Stimulated activated CD8-positive, alpha-beta memory T cell treated with anti-CD3 and anti-CD28 coated beads, Interleukin-12 subunit alpha, Interleukin-12 subunit beta, amount 100 ng/mL, for 1 hour (primary cell): ENCODE measurements around the gene SERPINB10.
"Not testable (repeated sequence)": the region's sequence is repeated elsewhere in the genome, so short reads cannot be mapped to it uniquely, and the experiment has no call there.

ENCODE experiments used
- DNase-seq: peaks from one replicate; pipeline ENCODE4 v3.0.0-alpha.2; 2020; ENCODE audit warnings: low read depth

Gene SERPINB10

DNA sequence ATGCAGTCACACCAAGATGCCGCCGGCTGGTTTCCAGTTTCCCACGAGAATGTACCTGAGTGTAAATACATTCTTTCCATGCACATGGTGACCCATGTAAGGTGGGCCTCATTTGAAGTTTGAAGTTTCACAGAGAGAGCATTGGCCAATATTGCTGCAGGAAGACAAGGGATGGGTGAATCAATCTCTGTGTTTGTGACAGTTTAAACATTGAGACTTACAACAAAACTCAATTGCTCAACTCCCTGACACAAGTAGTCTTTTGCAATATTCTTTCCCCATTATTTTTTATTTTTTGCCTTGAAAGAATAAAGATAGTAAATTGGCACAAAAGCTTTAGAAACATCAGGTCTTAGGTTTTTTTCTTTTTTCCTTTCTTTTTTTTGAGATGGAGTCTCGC lies 15.2 kb upstream of the SERPINB10 start:
- DNase-seq = no peak

DNA sequence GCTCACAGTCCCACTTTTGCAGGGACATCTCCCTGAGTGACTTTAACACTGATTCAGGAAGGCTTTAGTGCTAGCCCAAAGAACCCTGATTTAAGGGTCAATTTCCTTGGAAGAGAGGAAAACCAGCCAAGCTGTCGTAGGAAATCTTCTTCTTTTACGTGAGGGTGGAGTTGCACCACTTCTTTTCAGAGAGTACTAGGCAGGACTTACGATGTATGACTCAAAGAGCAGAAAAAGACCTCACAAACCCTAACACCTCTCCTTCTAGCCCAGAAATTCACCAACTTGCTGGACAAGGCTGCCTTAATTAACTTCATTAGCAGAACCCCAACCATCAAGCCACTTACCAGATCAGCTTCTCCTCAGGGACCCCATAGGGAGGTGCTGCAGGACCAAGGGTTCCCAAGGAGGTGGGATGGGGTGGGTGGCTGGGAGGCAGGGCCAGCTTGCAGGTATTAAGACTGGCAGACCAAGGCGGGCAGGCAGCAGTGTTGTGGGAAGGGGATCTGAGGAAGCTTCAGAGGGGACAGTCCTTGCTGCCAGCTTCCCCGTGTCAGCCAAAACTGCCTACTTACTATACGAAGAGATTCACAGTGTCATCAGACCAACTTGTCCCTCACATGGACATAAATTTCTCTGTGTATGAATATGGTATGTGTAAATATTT lies 13.5 kb upstream of the SERPINB10 start:
- no peak for DNase-seq

DNA sequence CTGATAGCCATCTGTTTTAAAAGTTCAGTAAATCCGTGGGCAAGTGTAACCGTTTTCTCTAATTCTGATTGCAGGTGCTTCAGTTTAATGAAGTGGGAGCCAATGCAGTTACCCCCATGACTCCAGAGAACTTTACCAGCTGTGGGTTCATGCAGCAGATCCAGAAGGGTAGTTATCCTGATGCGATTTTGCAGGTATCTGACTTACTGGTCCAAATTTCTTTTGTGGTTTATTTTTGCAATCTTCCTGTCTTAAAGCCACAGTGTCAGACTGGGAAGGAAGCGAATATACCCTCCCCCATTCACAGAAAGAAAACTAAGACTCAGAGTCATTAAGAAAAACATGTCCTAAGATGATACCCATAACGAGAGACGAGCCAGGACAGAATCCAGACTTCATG lies 12.6 kb upstream of the SERPINB10 start:
- no peak for DNase-seq

DNA sequence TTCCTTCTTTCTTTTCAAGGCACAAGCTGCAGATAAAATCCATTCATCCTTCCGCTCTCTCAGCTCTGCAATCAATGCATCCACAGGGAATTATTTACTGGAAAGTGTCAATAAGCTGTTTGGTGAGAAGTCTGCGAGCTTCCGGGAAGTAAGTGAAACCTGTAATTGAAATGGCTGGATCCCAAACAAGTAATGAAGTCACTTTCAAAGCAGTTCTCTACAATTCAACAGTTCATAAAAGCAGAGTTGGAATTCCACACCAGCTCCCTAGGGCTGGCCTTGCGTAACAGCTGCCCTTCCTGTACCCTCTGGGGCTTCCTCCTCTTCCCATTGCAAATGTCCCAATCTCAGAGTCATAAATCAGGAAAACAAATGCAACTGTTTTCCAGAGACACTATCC lies 10.7 kb upstream of the SERPINB10 start:
- DNase-seq = no peak

DNA sequence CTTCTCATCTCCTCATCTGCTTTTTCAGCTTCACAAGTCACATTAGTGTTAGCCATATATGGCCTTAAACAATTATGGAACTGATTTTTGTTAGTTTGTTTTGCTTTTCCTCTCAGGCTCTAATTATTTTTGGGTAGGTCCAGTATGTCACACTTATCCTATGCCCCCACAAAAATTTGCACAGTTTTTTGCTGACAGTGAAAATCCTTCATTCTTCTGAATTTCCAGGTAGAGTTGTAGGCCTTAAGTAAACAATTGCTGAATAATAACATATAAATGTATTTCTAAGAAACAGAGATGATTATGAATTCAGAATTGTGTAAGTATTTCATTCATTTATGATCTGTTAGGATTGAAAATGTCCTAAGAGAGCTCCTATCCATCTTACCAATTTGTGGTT lies 8.6 kb upstream of the SERPINB10 start:
- DNase-seq = no peak

DNA sequence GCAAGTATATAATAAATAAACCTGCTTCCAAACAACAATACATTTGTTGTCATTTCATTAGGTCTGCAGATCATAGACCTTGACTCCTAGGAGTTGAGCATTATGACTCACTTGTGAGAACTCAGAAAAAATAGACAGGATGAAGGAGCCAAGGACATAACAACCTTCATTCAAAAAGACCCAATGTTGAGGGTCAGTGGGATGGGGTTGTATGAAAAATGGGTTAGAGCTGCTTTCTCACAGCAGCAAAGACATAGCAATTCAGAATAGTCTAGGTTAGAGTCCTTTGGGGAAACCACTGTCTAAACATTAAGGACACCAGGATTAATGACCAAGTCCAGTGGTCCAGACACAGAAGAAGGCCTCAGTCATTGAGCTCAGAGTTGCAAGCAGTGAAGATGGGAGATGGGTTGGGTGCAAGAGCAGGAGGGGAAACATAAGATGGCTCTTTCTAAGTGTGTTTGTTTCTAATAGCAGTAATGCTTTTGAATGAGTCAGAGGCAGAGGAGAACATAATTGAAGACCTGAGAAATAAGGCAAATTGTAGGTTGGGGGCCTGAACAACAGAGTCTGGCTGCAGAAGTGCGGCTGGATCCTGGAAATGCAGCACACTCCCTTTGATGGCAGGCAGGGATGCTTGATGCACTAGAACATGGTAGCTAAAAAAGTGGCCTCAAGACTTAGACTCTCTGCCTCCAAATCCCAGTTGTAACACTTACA lies 3.7 kb upstream of the SERPINB10 start:
- DNase-seq = no peak

DNA sequence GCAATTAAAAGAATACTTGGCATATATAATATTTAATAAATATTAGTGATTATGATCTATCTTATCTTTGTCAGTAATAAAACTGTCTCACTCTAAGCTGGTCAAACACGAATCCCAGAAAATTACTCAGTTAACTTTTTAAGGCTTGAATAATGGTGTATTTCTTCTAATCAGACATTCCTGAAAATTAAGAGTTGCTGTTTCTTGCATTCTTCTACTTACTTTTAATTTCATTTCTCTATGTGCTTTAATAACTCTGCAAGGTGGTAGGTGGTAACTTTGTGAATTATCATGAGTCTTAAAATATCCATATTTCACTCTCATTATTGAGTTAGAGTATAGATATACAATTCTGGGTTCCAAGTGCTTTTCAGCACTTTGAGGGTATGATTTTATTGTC lies 3.1 kb upstream of the SERPINB10 start:
- DNase-seq = no peak

DNA sequence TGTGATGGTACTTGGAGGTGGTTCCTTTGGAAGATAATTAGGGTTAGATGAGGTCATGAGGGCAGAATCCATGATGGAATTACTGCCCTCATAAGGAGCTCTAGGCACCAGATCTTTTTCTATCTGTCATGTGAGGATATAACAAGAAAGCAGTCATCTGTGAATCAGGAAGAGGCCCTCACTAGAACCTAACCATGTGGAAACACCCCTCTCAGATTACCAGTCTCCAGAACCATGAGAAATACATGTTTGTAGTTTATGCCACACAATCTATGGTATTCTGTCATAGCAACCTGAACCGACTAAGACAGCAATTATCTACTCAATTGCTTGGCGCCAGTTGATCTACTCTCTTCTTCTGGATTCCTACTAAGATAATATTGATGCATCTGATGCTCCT lies 2.4 kb upstream of the SERPINB10 start:
- no peak for DNase-seq

DNA sequence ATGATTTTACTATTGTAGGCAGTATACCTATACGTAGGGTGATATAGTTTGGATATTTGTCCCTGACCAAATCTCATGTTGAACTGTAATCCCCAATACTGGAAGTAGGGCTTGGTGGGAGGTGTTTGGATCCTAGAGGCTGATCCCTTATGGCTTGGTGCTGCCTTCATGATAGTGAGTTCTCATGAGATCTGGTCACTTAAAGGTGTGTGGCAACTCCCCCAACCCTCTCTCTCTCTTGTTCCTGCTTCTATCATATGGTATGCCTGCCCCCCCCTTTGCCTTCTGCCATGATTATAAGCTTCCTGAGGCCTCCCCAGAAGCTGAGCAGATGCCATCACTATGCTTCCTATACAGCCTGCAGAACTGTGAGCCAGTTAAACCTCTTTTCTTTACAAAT lies 1.7 kb upstream of the SERPINB10 start:
- no peak for DNase-seq

DNA sequence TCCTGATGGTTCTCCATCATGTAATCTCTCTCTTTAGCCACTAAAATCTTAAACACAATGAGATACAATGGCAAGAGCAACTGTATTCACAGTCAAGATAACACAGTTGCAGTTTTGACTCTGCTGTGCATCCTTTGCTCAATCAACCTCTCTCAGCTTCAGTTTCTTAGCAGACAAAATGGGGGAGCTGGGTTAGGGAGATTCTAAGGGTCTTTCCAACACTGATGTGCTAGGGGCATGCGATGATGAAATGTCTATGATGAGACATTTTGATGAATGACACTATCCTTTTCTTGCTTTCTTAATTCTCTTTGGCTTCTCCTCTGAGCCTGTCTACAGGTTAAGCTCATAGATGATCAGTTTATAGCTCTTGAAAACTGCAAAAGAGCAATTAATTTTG lies 1.1 kb downstream of the SERPINB10 start:
- DNase-seq = no peak

DNA sequence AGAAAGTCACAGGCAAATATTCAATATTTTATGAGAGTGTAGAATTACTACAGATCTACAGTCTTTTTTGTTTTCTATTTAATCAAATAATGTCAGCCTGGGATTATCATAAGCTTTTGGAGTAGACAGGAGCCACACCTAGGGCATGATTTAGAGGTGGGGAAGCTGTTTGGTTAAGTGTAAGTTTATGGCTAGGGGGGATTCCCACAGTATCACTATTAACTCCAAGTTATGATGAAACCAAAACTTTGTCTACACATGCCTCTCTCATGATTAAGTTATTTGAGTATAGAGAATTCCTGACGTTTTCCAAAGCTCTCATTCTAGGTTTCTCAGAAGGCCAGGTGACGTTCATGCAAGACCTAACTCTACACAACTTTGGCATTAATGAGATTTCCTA lies 2.1 kb downstream of the SERPINB10 start:
- DNase-seq = no peak

DNA sequence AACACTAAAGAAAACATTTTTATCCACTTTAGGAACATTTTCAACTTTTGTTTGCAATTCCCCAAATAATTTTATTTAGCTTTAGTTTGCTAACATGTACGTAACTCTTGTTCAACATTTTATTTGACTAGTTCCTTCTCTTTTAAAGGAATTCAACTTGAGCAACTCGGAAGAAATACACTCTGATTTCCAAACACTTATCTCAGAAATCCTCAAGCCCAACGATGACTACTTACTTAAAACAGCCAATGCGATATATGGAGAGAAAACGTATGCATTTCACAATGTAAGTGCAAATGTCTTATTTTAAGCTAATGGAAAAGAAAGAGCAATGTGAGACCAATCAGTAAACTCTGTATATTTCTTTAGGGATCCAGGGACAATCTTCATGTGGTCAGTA lies 10.1 kb downstream of the SERPINB10 start:
- no peak for DNase-seq

DNA sequence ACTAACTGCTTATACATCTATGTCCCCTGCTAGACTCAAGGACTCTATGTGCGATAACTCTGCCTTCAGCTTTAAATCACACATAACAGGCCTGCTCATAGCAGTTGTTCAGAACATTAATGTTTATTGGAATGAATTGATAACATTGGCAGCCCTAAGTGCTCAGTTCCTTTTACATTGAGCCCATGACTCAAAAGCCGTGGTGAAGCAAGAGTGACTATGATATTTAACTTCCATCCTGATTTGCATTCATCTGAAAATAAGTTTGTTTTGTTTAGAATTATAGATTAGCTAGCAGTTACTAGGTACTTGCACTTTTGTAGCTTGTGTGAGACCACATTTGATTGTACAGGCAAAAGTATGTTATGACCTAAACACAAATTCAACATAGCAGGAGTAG lies 14.3 kb downstream of the SERPINB10 start:
- DNase-seq = no peak

DNA sequence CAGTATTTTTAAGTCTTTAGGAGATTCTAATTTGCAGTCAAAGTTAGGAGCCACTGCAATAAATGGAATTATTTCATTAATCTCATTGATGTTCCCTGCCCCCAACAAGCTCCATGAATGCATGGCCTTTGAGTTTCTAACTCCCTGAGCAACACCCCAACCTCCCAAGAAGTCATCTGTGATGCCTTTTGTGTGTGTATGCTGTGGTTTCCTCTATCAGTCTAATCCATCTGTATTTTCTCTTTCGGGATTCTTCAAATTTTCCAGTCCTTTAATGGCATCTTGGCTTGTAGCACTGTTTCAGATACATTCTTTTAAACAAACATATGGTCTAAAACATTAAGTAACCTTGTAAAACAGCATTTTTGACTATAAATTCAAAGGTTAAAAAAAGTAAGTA lies 16.8 kb downstream of the SERPINB10 start:
- DNase-seq = no peak

DNA sequence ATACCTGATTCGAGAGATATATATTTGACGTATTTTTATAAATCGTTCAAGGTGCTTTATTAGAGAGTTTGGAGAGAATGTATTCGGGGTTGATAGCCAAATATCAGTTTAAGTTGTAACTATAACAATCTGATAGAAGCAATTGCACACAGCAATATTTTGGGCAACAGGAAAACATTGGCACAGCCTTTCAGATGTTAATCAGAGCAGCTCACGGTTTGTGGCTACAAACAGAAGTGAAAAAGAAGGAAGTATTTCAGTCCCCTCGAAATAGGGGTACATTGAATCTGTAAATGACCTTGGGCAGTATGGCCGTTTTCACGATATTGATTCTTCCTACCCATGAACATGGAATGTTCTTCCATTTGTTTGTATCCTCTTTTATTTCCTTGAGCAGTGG lies 20.6 kb downstream of the SERPINB10 start:
- no peak for DNase-seq

DNA sequence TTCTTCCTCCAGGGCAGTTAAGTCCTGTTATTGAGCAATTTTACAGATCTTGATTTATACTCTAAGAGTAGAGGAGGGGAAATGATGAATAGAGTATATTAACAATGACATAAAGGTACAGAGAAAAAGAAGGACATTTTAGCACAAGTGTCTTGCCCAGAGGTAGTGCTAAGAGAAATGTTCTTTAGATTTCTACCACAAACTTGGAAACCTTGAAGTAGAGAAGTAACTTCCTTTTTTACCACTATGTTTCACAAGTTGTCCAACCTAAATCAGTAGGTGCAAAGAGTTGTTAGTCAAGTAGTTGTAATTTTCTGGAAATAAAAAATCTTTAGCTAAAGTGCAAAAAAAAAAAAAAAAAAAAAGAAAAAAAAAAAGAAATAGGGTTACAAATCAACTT lies 21.6 kb downstream of the SERPINB10 start:
- DNase-seq = not testable (repeated sequence)

DNA sequence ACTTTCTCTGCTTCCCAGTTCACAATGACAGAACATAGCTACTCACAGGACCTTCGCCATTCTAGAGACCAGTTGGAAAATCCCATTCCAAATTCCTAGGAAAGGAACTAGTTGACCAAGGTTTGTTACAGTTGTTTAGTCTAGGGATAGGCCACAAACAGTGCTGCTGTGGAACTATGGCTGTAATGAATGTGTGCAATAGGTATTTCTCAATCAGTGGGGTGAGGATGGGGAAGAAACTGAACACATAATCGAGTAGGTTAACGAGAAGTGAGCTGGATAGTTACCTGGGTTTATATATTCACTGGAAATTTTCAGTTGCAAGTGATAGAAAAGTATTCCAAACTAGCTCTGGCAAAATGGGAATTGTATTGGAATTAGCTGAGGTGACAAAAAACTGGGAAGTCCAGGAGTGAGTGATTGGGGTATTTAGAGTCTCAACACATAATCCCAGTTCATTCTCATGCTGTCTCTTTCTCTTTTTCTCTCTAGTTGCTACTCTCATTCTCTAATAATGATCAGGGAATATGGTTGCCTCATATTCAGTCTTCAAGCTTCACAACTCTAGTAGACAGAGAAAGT lies 23.1 kb downstream of the SERPINB10 start:
- DNase-seq = no peak

DNA sequence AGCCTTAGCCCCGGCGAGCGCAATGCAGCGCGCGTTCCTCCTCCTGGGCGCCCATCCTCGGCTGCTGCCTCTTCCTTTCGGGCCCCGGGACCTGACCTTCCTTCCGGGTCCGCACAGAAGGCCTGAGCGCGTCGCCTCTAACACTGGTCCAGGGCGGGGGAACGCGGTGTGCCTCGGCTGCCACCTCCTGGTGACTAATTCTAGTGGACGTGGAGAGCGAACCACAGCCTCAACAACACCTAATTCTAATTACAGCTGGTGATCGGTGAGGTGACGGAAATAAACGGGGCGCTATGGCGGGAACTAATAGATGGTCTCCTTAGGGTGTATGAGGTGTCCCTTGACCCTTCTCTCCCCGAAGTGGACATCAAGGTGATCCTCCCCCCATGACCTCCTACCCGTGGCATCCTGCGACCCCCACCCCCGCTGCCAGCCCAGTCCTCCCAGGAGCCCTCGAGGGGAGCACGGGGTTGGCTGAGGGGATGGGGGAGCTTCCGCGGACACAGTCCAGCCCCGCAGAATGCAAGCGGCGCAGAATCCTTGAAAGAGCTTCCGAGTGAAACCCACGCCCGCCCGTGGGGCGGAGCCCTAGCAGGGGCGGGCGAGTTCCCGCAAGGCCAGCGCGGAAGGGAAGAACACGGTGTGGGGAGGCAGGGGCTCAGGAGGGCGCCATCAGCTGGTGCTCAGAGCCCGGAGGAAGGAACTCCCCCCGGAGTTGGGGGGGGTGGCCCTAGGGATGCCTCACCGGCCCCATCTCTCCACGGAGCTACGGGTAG lies 28.6 kb downstream of the SERPINB10 start:
- peak; percentile 20 for DNase-seq

DNA sequence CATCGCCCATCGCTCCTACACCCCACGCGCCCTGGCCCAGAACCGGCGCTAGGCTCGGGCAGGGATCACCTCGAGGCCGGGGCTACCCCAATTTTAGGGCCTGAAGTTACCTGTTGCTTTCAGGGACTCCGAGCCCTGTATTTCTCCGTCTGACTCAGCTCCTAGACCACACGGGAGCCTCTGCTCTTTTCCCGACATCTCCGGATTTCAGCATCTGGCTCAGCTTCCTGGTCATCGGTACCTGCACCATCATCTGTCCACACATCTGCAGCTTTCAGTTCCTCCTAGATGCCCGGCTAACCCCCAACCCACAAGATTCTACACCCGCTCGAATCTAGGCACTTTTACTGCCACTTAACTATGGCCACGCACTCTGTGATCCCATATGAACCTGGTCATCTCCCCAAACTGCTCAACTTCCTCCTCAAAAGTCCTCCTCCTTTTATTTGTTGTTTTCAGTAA lies 29.2 kb downstream of the SERPINB10 start:
- no peak for DNase-seq

DNA sequence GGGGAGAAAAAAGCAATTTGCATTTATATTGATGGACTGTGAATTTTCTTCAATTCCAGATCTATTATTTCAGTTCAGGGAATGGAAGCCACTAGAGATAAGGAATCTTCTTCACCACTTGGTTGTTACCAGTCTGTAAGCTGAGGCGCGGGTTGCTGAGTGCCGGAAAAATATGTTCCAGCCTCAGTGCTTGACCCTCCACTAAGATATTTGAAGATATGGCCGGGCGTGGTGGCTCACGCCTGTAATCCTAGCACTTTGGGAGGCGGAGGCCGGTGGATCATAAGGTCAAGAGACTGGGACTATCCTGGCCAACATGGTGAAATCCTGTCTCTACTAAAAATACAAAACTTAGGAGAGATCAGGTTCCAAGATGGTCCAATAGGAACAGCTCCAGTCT lies 32.2 kb downstream of the SERPINB10 start:
- DNase-seq = no peak

DNA sequence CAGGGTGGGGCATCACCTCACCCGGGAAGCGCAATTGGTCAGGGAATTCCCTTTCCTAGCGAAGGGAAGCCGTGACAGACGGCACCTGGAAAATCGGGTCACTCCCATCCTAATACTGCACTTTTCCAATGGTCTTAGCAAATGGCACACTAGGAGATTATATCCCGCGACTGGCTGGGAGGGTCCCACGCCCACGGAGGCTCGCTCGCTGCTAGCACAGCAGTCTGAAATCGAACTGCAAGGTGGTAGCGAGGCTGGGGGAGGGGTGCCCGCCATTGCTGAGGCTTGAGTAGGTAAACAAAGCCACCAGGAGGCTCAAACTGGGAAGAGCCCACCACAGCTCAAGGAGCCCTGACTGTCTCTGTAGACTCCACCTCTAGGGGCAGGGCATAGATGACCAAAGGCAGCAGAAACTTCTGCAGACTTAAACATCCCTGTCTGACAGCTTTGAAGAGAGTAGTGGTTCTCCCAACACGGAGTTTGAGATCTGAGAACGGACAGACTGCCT lies 32.8 kb downstream of the SERPINB10 start:
- not testable (repeated sequence) for DNase-seq

DNA sequence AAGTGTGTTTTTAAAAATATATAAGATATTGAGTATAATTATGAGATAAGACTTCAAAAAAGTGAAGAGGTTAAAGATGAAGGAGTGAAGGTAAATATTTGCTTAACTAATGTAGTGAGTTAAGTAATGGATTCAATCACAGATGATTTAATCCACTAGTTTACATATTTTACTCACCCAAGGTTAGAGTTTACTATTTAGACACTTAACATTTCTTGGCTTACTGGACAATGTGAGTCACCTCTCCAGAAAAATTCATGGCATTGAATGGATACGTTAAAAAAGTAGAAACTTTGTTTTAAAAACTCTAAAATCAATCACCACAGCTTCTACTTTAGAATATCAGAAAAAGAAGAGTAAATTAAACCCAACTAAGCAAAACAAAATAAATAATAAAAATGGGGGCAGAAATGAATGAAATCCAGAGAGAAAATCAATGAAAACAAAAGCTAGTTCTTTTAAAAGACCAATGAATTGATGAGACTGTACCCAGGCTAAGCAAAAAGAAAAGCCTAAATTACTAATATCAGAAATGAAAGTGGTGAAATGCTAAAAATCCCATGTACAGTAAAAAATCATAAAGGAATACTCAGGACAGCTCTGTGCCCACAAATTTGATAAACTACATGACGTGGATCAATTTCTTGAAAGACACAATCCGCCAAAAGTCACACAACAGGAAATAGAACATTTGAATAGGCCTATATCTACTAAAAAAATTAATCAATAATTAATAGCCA lies 39.5 kb downstream of the SERPINB10 start:
- no peak for DNase-seq
